ENCODE results near the gene PNP.

The PNP gene

GRCh38 chr14:20516921-20517320 is 47.7 kb downstream of the PNP start:
- Histone ChIP-seq H3K79me2 (ENCODE audit: insufficient read depth, low read length) (no peaks in the 10 kb centered on the region), H4K20me1 (ENCODE audit: insufficient read depth, low read length) (no peaks in the 10 kb centered on the region), H3K4me3 (ENCODE audit: low read depth, low read length, poor library complexity, severe bottlenecking) (no peak overlapping the region), H3K4me2 (ENCODE audit: low read length) (no peak overlapping the region), H3K9me2 (ENCODE audit: low read depth, low read length) (no peaks in the 10 kb centered on the region), H3K9ac (ENCODE audit: low read length) (no peak overlapping the region), H3K27me3 (ENCODE audit: insufficient read depth, low read length) (no peaks in the 10 kb centered on the region), H3F3A (ENCODE audit: insufficient read depth, low read length) (no peaks in the 10 kb centered on the region), H3K9me3 (ENCODE audit: low read length) (no peaks in the 10 kb centered on the region), H3K27ac (ENCODE audit: low read depth, low read length, poor library complexity, severe bottlenecking) (no peak overlapping the region), H2AFZ (ENCODE audit: low read length) (no peak overlapping the region), H3K4me1 (ENCODE audit: insufficient read depth, low read length, severe bottlenecking) (no peaks in the 10 kb centered on the region), H3K36me3 (ENCODE audit: insufficient read depth, low read length) (no peaks in the 10 kb centered on the region)
- TF ChIP-seq, protein P1, sequence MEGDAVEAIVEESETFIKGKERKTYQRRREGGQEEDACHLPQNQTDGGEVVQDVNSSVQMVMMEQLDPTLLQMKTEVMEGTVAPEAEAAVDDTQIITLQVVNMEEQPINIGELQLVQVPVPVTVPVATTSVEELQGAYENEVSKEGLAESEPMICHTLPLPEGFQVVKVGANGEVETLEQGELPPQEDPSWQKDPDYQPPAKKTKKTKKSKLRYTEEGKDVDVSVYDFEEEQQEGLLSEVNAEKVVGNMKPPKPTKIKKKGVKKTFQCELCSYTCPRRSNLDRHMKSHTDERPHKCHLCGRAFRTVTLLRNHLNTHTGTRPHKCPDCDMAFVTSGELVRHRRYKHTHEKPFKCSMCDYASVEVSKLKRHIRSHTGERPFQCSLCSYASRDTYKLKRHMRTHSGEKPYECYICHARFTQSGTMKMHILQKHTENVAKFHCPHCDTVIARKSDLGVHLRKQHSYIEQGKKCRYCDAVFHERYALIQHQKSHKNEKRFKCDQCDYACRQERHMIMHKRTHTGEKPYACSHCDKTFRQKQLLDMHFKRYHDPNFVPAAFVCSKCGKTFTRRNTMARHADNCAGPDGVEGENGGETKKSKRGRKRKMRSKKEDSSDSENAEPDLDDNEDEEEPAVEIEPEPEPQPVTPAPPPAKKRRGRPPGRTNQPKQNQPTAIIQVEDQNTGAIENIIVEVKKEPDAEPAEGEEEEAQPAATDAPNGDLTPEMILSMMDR (IDR thresholded peaks at IDR 0.05; ENCODE audit: low read length), result no peak
- TF ChIP-seq EZH2 (IDR thresholded peaks at IDR 0.05; ENCODE audit: borderline replicate concordance, low read length), result no peak

- no peak for TF ChIP-seq EZH2 (IDR thresholded peaks at IDR 0.05; ENCODE audit: borderline replicate concordance, low read length)
- TF ChIP-seq, protein P1 (IDR thresholded peaks at IDR 0.05; ENCODE audit: low read length), result no peak
- Histone ChIP-seq H3F3A (ENCODE audit: insufficient read depth, low read length) (no peaks in the 10 kb centered on the region), H3K9me2 (ENCODE audit: low read depth, low read length) (no peaks in the 10 kb centered on the region), H3K27me3 (ENCODE audit: insufficient read depth, low read length) (no peaks in the 10 kb centered on the region), H3K4me2 (ENCODE audit: low read length) (no peak overlapping the region), H3K79me2 (ENCODE audit: insufficient read depth, low read length) (no peaks in the 10 kb centered on the region), H4K20me1 (ENCODE audit: insufficient read depth, low read length) (no peaks in the 10 kb centered on the region), H3K9me3 (ENCODE audit: low read length) (no peaks in the 10 kb centered on the region), H3K4me1 (ENCODE audit: insufficient read depth, low read length, severe bottlenecking) (no peaks in the 10 kb centered on the region), H2AFZ (ENCODE audit: low read length) (no peak overlapping the region), H3K27ac (ENCODE audit: low read depth, low read length, poor library complexity, severe bottlenecking) (no peak overlapping the region), H3K9ac (ENCODE audit: low read length) (no peak overlapping the region), H3K36me3 (ENCODE audit: insufficient read depth, low read length) (no peaks in the 10 kb centered on the region), H3K4me3 (ENCODE audit: low read depth, low read length, poor library complexity, severe bottlenecking) (no peak overlapping the region)
Measured at GRCh38 chr14:20522332-20522731, 53.1 kb downstream of the PNP start.

- Histone ChIP-seq H3K4me3 (ENCODE audit: low read depth, low read length, poor library complexity, severe bottlenecking) (no peak overlapping the region), H2AFZ (ENCODE audit: low read length) (no peak overlapping the region), H3K9ac (ENCODE audit: low read length) (no peak overlapping the region), H3K27me3 (ENCODE audit: insufficient read depth, low read length) (0 out of 2 replicates have a peak, but pooled peaks cover 3% of the 10 kb centered on the region), H3K79me2 (ENCODE audit: insufficient read depth, low read length) (no peaks in the 10 kb centered on the region), H3K27ac (ENCODE audit: low read depth, low read length, poor library complexity, severe bottlenecking) (no peak overlapping the region), H3K4me2 (ENCODE audit: low read length) (no peak overlapping the region), H3K36me3 (ENCODE audit: insufficient read depth, low read length) (no peaks in the 10 kb centered on the region), H3K9me2 (ENCODE audit: low read depth, low read length) (no peaks in the 10 kb centered on the region), H4K20me1 (ENCODE audit: insufficient read depth, low read length) (no peaks in the 10 kb centered on the region), H3F3A (ENCODE audit: insufficient read depth, low read length) (no peaks in the 10 kb centered on the region), H3K9me3 (ENCODE audit: low read length) (no peaks in the 10 kb centered on the region), H3K4me1 (ENCODE audit: insufficient read depth, low read length, severe bottlenecking) (no peaks in the 10 kb centered on the region)
- TF ChIP-seq, protein P1 (IDR thresholded peaks at IDR 0.05; ENCODE audit: low read length), result no peak
- no peak for TF ChIP-seq EZH2 (IDR thresholded peaks at IDR 0.05; ENCODE audit: borderline replicate concordance, low read length)
Measured at GRCh38 chr14:20524027-20524426, 54.8 kb downstream of the PNP start.

Measured in OCI-LY1 (cell line).